Tibial artery (tissue), 4 donors: ENCODE measurements around the gene YBX2.

Source experiments
- DNase-seq, 2 donors: peaks; one replicate each; pipeline ENCODE4 v3.0.0-alpha.2; 2019
- H3K27ac ChIP-seq, 2 donors: fragments of 200-600 bp; sonication (generic) in 1 of 2; 1 replicate in 1 of 2; 2 replicates in 1 of 2; pipeline ENCODE4 v1.5.1; 2018 to 2019; ENCODE audit warnings: mild to moderate bottlenecking in 1 of 2
- H3K27me3 ChIP-seq, 2 donors: fragments of 200-600 bp; sonication (generic) in 1 of 2; one replicate each; pipeline versions ENCODE4 v1.5.1 to v1.6.0; 2016 to 2019
- H3K36me3 ChIP-seq, 3 donors: fragments of 200-600 bp; sonication (generic) in 2 of 3; one replicate each; pipeline ENCODE4 v1.5.1; 2016 to 2019; ENCODE audit warnings: mild to moderate bottlenecking in 2 of 3
- H3K4me1 ChIP-seq, 4 donors: fragments of 200-600 bp; sonication (generic) in 2 of 4; 1 replicate in 3 of 4; 2 replicates in 1 of 4; pipeline ENCODE4 v1.5.1; 2016 to 2019
- H3K4me3 ChIP-seq, 2 donors: fragments of 200-600 bp; sonication (generic) in 1 of 2; 1 replicate in 1 of 2; 2 replicates in 1 of 2; pipeline ENCODE4 v1.5.1; 2018 to 2019; ENCODE audit warnings: mild to moderate bottlenecking in 2 of 2
- H3K9me3 ChIP-seq, 3 donors: fragments of 200-600 bp; sonication (generic) in 1 of 3; one replicate each; pipeline ENCODE4 v1.5.1; 2016 to 2019
- intact Hi-C: fragments of 100-400 bp; cut with DNase I; formaldehyde crosslinking; loops from one replicate; pipeline ENCODE4 v1.15.0; 2023; ENCODE audit warnings: low total_unique reads
- TF ChIP-seq, protein P1 (sequence below), 2 experiments: fragments of 200-600 bp in 1 of 2; fragments of 450-650 bp in 1 of 2; IDR thresholded peaks; one replicate each; pipeline ENCODE4 v1.5.1; 2017 to 2019; ENCODE audit warnings: antibody characterized with exemption in 2 of 2, mild to moderate bottlenecking in 1 of 2, moderate library complexity in 1 of 2

The YBX2 gene

GRCh38 chr17:7260651-7261378, 33.6 kb downstream of the YBX2 start:
- intact Hi-C loops: loop anchor here (5.0 kb wide), 1 partner anchor 41 kb away; no protein-coding TSS in a partner anchor
- TF ChIP-seq, protein P1, sequence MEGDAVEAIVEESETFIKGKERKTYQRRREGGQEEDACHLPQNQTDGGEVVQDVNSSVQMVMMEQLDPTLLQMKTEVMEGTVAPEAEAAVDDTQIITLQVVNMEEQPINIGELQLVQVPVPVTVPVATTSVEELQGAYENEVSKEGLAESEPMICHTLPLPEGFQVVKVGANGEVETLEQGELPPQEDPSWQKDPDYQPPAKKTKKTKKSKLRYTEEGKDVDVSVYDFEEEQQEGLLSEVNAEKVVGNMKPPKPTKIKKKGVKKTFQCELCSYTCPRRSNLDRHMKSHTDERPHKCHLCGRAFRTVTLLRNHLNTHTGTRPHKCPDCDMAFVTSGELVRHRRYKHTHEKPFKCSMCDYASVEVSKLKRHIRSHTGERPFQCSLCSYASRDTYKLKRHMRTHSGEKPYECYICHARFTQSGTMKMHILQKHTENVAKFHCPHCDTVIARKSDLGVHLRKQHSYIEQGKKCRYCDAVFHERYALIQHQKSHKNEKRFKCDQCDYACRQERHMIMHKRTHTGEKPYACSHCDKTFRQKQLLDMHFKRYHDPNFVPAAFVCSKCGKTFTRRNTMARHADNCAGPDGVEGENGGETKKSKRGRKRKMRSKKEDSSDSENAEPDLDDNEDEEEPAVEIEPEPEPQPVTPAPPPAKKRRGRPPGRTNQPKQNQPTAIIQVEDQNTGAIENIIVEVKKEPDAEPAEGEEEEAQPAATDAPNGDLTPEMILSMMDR (IDR thresholded peaks at IDR 0.05): no peak
- peak overlapping the region; percentile 32 to 52 for H3K4me3 ChIP-seq
- H3K27me3 ChIP-seq: peaks cover 6 to 56% of the 10 kb centered on the region in 2 donors
- H3K27ac ChIP-seq: no peak overlapping the region
- no peaks in the 10 kb centered on the region for H3K9me3 ChIP-seq
- peaks cover 19 to 45% (median 38%) of the 10 kb centered on the region in 3 donors for H3K36me3 ChIP-seq
- peaks cover 0 to 38% (median 21%) of the 10 kb centered on the region in 4 donors for H3K4me1 ChIP-seq
- no peak for DNase-seq

GRCh38 chr17:7260151-7260550, 34.3 kb downstream of the YBX2 start:
- Histone ChIP-seq H3K27ac (no peak overlapping the region), H3K27me3 (peaks cover 6 to 49% of the 10 kb centered on the region in 2 donors), H3K4me3 (no peak overlapping the region), H3K36me3 (peaks cover 26 to 52% (median 44%) of the 10 kb centered on the region in 3 donors), H3K4me1 (peaks cover 0 to 38% (median 21%) of the 10 kb centered on the region in 4 donors), H3K9me3 (no peaks in the 10 kb centered on the region)
- intact Hi-C loops: loop anchor here (5.0 kb wide), 1 partner anchor 42 kb away; no protein-coding TSS in a partner anchor
- no peak for DNase-seq
- TF ChIP-seq, protein P1 (IDR thresholded peaks at IDR 0.05): no peak

DNA sequence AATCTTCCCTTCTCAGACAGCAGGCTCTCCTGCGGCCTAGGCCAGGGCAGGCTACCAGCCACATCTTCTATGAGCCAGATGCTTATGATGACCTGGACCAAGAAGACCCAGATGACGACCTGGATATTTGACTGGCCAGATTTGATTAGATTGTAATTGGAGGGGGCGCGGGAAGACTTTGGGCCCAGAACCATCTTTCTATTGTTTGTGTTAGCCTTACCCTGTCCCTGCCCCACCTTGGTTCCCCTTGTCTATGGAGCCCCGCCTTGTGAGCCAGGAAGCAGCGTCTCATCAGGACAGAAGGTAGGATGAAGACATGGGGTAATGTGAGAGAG, 34.9 kb downstream of the YBX2 start:
- Histone ChIP-seq H3K4me1 (peaks cover 0 to 38% (median 21%) of the 10 kb centered on the region in 4 donors), H3K36me3 (peaks cover 30 to 58% (median 51%) of the 10 kb centered on the region in 3 donors), H3K27me3 (peaks cover 6 to 44% of the 10 kb centered on the region in 2 donors), H3K4me3 (no peak overlapping the region), H3K9me3 (no peaks in the 10 kb centered on the region), H3K27ac (no peak overlapping the region)
- intact Hi-C loops: loop anchor here (10.0 kb wide), 2 partner anchors 85 to 305 kb away; partner anchors contain the start of gene SENP3
- TF ChIP-seq, protein P1 (IDR thresholded peaks at IDR 0.05): no peak
- DNase-seq: no peak

GRCh38 chr17:7258731-7259554, 35.5 kb downstream of the YBX2 start:
- H3K36me3 ChIP-seq: peaks cover 30 to 62% (median 55%) of the 10 kb centered on the region in 3 donors
- intact Hi-C loops: loop anchor here (10.0 kb wide), 2 partner anchors 86 to 306 kb away; partner anchors contain the start of gene SENP3

More at GRCh38 chr17:7258731-7259554, 35.5 kb downstream of the YBX2 start:
- Histone ChIP-seq H3K4me3 (no peak overlapping the region), H3K4me1 (peaks cover 0 to 38% (median 21%) of the 10 kb centered on the region in 4 donors), H3K27ac (no peak overlapping the region), H3K27me3 (peaks cover 6 to 39% of the 10 kb centered on the region in 2 donors), H3K9me3 (no peaks in the 10 kb centered on the region)
- TF ChIP-seq, protein P1 (IDR thresholded peaks at IDR 0.05): no peak
- DNase-seq: no peak
